SU-DHL-6 (cell line): Measurements from ENCODE around the gene VCX3B.

Source experiments
- H2AFZ ChIP-seq: fragments of 200-600 bp; sonication (generic); 2 replicates; pipeline ENCODE4 v1.6.1; 2014; ENCODE audit warnings: low read depth, mild to moderate bottlenecking, moderate library complexity, mixed read lengths, antibody characterized with exemption, low read length; ENCODE audit not compliant: severe bottlenecking
- H3F3A ChIP-seq: fragments of 200-600 bp; shearing (Covaris generic); 2 replicates; pipeline ENCODE4 v1.6.0; 2016; ENCODE audit warnings: antibody characterized with exemption, mild to moderate bottlenecking; ENCODE audit not compliant: insufficient read depth
- H3K27ac ChIP-seq: fragments of 200-600 bp; sonication (generic); 2 replicates; pipeline ENCODE4 v1.5.1; 2016; ENCODE audit warnings: low read depth, mild to moderate bottlenecking, low read length, moderate library complexity, mixed read lengths
- H3K27me3 ChIP-seq: fragments of 200-600 bp; sonication (generic), shearing (Covaris generic); 2 replicates; pipeline ENCODE4 v1.6.0; 2014; ENCODE audit warnings: mild to moderate bottlenecking, low read length
- H3K36me3 ChIP-seq: fragments of 200-600 bp; sonication (generic); 2 replicates; pipeline ENCODE4 v1.6.1; 2014; ENCODE audit warnings: mild to moderate bottlenecking, low read length, mixed read lengths
- H3K4me2 ChIP-seq: fragments of 300-600, 200-600 bp; shearing (Covaris generic), sonication (generic); 2 replicates; pipeline ENCODE4 v1.6.0; 2014; ENCODE audit warnings: low read length, low read depth, mild to moderate bottlenecking; ENCODE audit not compliant: poor library complexity, severe bottlenecking
- H3K4me3 ChIP-seq: fragments of 200-600 bp; sonication (generic); 2 replicates; pipeline ENCODE4 v1.5.1; 2014; ENCODE audit warnings: antibody characterized with exemption, low read length, mild to moderate bottlenecking, mixed read lengths; ENCODE audit not compliant: insufficient read depth, poor library complexity, severe bottlenecking
- H3K79me2 ChIP-seq: fragments of 200-600 bp; sonication (generic); 2 replicates; pipeline ENCODE4 v1.6.1; 2014; ENCODE audit warnings: mild to moderate bottlenecking, low read length, moderate library complexity; ENCODE audit not compliant: insufficient read depth
- H3K9ac ChIP-seq: fragments of 200-600 bp; sonication (generic); 2 replicates; pipeline ENCODE4 v1.7.0; 2014; ENCODE audit warnings: mild to moderate bottlenecking, low read length
- H3K9me2 ChIP-seq: fragments of 200-600 bp; sonication (generic); replicated peaks from 2 replicates; pipeline ENCODE4 v1.6.1; 2014; ENCODE audit warnings: low read length; ENCODE audit not compliant: insufficient read depth
- H3K9me3 ChIP-seq: fragments of 200-600 bp; sonication (generic); 2 replicates; pipeline ENCODE4 v1.6.1; 2014; ENCODE audit warnings: low read length, mixed read lengths; ENCODE audit not compliant: insufficient read depth
- H4K20me1 ChIP-seq: fragments of 200-600 bp; sonication (generic); 2 replicates; pipeline ENCODE4 v1.6.1; 2014; ENCODE audit warnings: low read depth, mild to moderate bottlenecking, antibody characterized with exemption, low read length, moderate library complexity, mixed read lengths
- CTCF ChIP-seq: fragments of 200-600 bp; sonication (generic); IDR thresholded peaks from one replicate; pipeline ENCODE4 v1.5.1; 2017; ENCODE audit warnings: antibody characterized with exemption, mild to moderate bottlenecking, low read length, moderate library complexity; ENCODE audit not compliant: insufficient read depth, poor library complexity, severe bottlenecking
- EZH2phosphoT487 ChIP-seq: fragments of 200-600 bp; sonication (generic), shearing (Covaris generic); conservative IDR thresholded peaks from 2 replicates; pipeline ENCODE4 v1.6.1; 2018; ENCODE audit warnings: mild to moderate bottlenecking, antibody characterized with exemption, low read length, moderate library complexity, mixed read lengths

Gene VCX3B

GRCh38 chrX:8430444-8430843 lies 34.2 kb upstream of the VCX3B start:
- H3K4me3 ChIP-seq: no peak overlapping the region
- no peaks in the 10 kb centered on the region for H4K20me1 ChIP-seq
- no peak overlapping the region for H2AFZ ChIP-seq
- H3K9me2 ChIP-seq: no peaks in the 10 kb centered on the region
- H3F3A ChIP-seq: no peaks in the 10 kb centered on the region
- no peaks in the 10 kb centered on the region for H3K79me2 ChIP-seq
- no peak overlapping the region for H3K27ac ChIP-seq
- no peak for TF ChIP-seq CTCF
- TF ChIP-seq EZH2phosphoT487: no peak
- no peak overlapping the region for H3K9ac ChIP-seq
- H3K27me3 ChIP-seq: no peaks in the 10 kb centered on the region
- no peaks in the 10 kb centered on the region for H3K36me3 ChIP-seq
- no peak overlapping the region for H3K4me2 ChIP-seq
- no peaks in the 10 kb centered on the region for H3K9me3 ChIP-seq

- Histone ChIP-seq H3K27ac (no peak overlapping the region), H3K79me2 (no peaks in the 10 kb centered on the region), H3K9me2 (no peaks in the 10 kb centered on the region), H3K9me3 (no peaks in the 10 kb centered on the region), H3K4me3 (no peak overlapping the region), H3K27me3 (no peaks in the 10 kb centered on the region), H3F3A (no peaks in the 10 kb centered on the region), H2AFZ (no peak overlapping the region), H3K9ac (no peak overlapping the region), H3K36me3 (no peaks in the 10 kb centered on the region), H3K4me2 (no peak overlapping the region), H4K20me1 (no peaks in the 10 kb centered on the region)
- TF ChIP-seq EZH2phosphoT487: no peak
- no peak for TF ChIP-seq CTCF
Observed at GRCh38 chrX:8432396-8432795, 32.2 kb upstream of the VCX3B start.

- no peak overlapping the region for H3K4me2 ChIP-seq
- no peak overlapping the region for H3K9ac ChIP-seq
- H3K27ac ChIP-seq: no peak overlapping the region
- no peaks in the 10 kb centered on the region for H3K27me3 ChIP-seq
- TF ChIP-seq EZH2phosphoT487 (no peak), CTCF (no peak)
- no peak overlapping the region for H3K4me3 ChIP-seq
- no peaks in the 10 kb centered on the region for H3F3A ChIP-seq
- H3K9me3 ChIP-seq: no peaks in the 10 kb centered on the region
- no peaks in the 10 kb centered on the region for H3K79me2 ChIP-seq
- no peaks in the 10 kb centered on the region for H3K9me2 ChIP-seq
- no peak overlapping the region for H2AFZ ChIP-seq
- no peaks in the 10 kb centered on the region for H3K36me3 ChIP-seq
- no peaks in the 10 kb centered on the region for H4K20me1 ChIP-seq
Observed at GRCh38 chrX:8433109-8434062, 31.2 kb upstream of the VCX3B start.
